Brain microvascular endothelial cell (primary cell): ENCODE measurements around the gene CHCHD6.

Source experiments
- DNase-seq: peaks from one replicate; pipeline ENCODE4 v3.0.0-alpha.2; 2020
- H3K27ac ChIP-seq: fragments of 250-450 bp; sonication (Bioruptor Pico); 2 replicates; pipeline ENCODE4 v1.5.1; 2020; ENCODE audit warnings: mild to moderate bottlenecking, moderate library complexity
- H3K27me3 ChIP-seq: fragments of 250-450 bp; sonication (Bioruptor Pico); replicated peaks from 2 replicates; pipeline ENCODE4 v1.5.1; 2020; ENCODE audit warnings: mild to moderate bottlenecking
- H3K36me3 ChIP-seq: fragments of 250-450 bp; sonication (Bioruptor Pico); replicated peaks from 2 replicates; pipeline ENCODE4 v1.5.1; 2020; ENCODE audit warnings: mild to moderate bottlenecking
- H3K4me3 ChIP-seq: 2 replicates; pipeline ENCODE4 v1.5.1; 2011; ENCODE audit warnings: low read depth, mild to moderate bottlenecking, control low read depth, low read length, moderate library complexity
- in situ Hi-C: cut with HindIII; loops from 2 replicates; pipeline ENCODE4 v1.10.0; 2017; ENCODE audit warnings: low sequenced_read_pairs, low pct_ligation_motif_present
- TF ChIP-seq, protein P1 (sequence below): IDR thresholded peaks from 2 replicates; pipeline ENCODE4 v1.5.1; 2011; ENCODE audit warnings: low read depth, mild to moderate bottlenecking, moderate library complexity, low read length, control low read depth, inconsistent platforms; ENCODE audit errors: missing control alignments

Gene CHCHD6

DNA sequence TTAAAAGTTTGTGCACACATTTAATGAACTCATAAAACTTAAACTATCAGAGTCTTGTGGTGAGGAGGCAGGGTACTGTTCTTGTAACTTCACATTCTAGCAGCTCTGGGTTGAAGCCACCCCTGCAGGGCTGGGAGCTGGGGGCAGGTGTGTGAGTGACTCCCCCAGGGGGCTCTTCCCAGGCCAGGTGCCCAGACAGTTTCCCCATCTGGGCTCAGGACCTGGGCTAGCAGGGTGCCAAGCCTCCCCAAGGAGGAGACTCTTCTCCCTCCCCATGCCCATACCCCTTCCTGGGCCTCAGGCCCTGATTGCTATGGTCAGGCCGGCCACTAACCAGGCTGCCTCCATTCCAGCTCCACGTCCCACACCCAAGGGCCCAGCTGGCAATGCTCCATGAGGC is 22.0 kb upstream of the CHCHD6 start:
- H3K4me3 ChIP-seq = no peak overlapping the region
- TF ChIP-seq, protein P1, sequence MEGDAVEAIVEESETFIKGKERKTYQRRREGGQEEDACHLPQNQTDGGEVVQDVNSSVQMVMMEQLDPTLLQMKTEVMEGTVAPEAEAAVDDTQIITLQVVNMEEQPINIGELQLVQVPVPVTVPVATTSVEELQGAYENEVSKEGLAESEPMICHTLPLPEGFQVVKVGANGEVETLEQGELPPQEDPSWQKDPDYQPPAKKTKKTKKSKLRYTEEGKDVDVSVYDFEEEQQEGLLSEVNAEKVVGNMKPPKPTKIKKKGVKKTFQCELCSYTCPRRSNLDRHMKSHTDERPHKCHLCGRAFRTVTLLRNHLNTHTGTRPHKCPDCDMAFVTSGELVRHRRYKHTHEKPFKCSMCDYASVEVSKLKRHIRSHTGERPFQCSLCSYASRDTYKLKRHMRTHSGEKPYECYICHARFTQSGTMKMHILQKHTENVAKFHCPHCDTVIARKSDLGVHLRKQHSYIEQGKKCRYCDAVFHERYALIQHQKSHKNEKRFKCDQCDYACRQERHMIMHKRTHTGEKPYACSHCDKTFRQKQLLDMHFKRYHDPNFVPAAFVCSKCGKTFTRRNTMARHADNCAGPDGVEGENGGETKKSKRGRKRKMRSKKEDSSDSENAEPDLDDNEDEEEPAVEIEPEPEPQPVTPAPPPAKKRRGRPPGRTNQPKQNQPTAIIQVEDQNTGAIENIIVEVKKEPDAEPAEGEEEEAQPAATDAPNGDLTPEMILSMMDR = no peak
- no peak overlapping the region for H3K27ac ChIP-seq
- peaks cover 8% of the 10 kb centered on the region for H3K27me3 ChIP-seq
- in situ Hi-C loops = no loop called here
- no peak for DNase-seq
- no peaks in the 10 kb centered on the region for H3K36me3 ChIP-seq

DNA sequence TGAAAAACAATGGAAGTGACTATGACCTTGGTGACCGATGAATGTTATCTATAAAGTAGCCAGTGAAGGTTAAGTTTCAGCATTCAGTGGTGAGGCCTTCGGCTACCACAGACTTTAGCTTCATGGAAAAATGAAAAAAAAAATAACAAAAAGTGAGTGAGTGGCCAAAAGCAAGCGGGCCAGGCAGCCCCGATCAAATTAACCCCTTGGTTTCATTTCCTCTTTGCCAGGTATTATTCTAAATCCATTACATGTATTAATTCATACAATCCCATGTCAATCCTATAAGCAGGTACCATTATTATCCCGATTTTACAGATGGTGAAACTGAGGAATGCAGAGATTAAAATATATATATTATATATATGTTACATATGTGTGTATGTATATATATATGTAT is 21.0 kb upstream of the CHCHD6 start:
- in situ Hi-C loops = no loop called here
- no peak overlapping the region for H3K27ac ChIP-seq
- no peak for DNase-seq
- H3K4me3 ChIP-seq = no peak overlapping the region
- no peaks in the 10 kb centered on the region for H3K36me3 ChIP-seq
- TF ChIP-seq, protein P1 = no peak
- H3K27me3 ChIP-seq = peaks cover 6% of the 10 kb centered on the region

- TF ChIP-seq, protein P1 = no peak
- no peaks in the 10 kb centered on the region for H3K36me3 ChIP-seq
- no peak for DNase-seq
- H3K27ac ChIP-seq = no peak overlapping the region
- H3K4me3 ChIP-seq = no peak overlapping the region
- no peaks in the 10 kb centered on the region for H3K27me3 ChIP-seq
- in situ Hi-C loops = no loop called here
Observed at GRCh38 chr3:126684218-126684751, 19.8 kb upstream of the CHCHD6 start.

GRCh38 chr3:126685021-126685420 is 19.0 kb upstream of the CHCHD6 start:
- in situ Hi-C loops = no loop called here
- no peak overlapping the region for H3K27ac ChIP-seq
- no peaks in the 10 kb centered on the region for H3K27me3 ChIP-seq
- no peak overlapping the region for H3K4me3 ChIP-seq
- TF ChIP-seq, protein P1 = no peak
- DNase-seq = no peak
- no peaks in the 10 kb centered on the region for H3K36me3 ChIP-seq

- DNase-seq = no peak
- in situ Hi-C loops = no loop called here
- no peaks in the 10 kb centered on the region for H3K27me3 ChIP-seq
- H3K4me3 ChIP-seq = no peak overlapping the region
- no peaks in the 10 kb centered on the region for H3K36me3 ChIP-seq
- no peak overlapping the region for H3K27ac ChIP-seq
- TF ChIP-seq, protein P1 = no peak
Observed at GRCh38 chr3:126685493-126685892, 18.5 kb upstream of the CHCHD6 start.

GRCh38 chr3:126691765-126692164 is 12.3 kb upstream of the CHCHD6 start:
- DNase-seq = no peak
- no peaks in the 10 kb centered on the region for H3K36me3 ChIP-seq
- no peak overlapping the region for H3K27ac ChIP-seq
- in situ Hi-C loops = no loop called here
- TF ChIP-seq, protein P1 = no peak
- peaks cover 9% of the 10 kb centered on the region for H3K27me3 ChIP-seq
- no peak overlapping the region for H3K4me3 ChIP-seq
